GM19324 (cell line): ENCODE data around the gene LBX2.

Source experiments
- ATAC-seq: cut with Tn5 transposase; IDR thresholded peaks from one replicate; pipeline ENCODE4 v1.9.1; 2021; ENCODE audit warnings: mild to moderate bottlenecking, moderate library complexity; ENCODE audit not compliant: unreplicated experiment, low FRiP score

The LBX2 gene

DNA sequence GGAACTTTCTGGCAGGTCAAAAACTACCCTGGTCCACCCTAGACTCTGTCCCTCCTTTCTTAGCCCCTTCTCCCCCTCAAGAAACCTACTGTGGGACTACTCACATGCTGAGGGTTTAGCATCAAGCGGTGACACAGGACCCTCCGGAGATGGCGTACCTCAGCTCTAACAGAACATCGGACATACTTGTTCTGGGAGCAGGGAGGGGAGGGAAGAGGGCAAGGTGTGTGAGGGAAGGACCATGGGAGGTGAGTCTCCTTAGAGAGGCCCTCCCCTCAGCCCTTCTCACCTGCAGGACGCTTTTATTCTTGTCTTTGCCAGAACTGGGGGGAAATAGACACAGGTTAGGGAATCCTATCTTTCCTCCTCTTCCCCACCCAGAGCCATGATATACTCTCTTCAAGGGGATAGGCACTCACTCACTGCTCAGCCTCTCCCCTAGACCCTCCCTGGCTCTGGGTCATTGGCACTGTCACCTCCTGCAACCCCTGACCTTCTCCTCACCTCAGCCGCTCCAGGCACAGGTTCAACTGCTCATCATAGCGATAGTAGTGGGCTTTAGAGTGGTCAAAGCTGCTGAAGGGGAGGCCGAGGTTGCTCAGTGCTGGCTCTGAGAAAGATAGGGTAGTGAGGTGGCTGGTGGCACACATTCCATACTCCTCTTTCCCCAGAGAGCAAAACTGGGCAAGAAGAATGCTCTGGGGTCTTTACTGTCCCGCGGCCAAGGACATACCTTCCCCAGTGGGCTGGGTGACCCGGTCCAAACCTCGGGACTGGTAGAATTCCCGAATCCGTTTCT lies 6.2 kb upstream of the LBX2 start:
- ATAC-seq, result no peak

DNA sequence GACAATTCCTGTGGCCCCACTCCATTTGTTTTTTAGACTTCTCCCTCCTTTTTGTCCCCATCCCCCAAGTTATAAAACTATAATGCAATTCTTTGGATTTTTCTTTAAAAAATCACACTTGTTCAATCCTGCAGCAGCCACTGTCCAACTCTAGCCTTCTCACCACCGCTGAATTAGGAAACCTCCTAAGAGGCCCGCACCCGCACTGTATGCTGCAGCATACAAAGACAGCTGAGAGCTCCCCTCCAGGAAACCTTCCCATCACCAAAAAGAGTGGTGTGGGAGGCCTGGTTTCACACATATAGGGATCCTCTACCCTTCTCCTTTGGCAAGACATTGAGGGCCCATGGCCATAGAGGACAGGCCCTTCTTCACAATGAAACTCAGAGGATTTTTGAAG lies 5.2 kb upstream of the LBX2 start:
- no peak for ATAC-seq

DNA sequence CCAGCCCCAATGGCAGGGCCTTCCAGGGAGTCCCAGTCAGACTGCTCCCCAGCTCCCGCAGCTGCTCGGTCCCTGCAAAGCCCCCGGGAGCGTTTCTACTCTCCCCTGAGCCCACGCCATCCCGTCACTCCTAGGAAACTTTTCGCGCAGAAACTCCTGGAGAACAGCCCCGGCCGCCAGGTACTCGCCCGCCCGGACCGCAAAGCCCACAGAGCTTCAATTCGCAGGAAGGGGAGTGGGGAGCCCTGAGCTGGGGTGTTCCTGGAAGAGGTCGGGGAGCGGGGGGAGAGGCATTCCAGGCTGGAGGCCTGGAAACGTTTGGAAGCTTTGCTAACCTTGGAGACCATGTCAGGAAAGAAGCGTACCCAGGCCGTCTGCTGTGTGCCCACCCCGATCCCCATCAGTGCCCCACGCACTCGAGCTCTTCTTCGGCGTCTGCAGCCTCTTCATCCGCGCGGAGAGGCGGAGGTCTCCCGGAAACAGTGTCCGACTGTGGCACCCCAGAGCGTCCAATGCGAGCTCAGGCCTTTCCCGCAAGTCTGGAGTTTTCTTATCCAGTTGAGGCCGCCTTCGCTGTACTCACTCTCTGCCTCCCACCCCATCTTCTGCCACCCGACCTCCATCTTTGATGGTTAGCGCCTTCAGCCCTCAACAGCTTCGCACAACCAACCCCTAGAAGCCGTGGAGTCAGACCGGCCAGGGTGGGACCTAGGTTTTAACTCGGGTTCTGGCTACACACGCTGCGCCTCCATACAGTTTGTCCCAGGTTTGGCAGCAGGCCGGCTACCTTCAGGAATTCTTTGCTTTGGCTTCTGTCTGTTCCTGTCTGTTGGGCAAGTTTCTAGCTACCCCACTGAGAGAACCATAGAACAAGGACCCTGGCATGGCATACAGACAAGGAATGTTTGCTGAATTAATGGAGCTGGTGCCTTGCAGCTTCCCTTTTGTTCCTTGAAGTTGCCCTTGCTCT lies 4.4 kb upstream of the LBX2 start:
- ATAC-seq, result no peak

DNA sequence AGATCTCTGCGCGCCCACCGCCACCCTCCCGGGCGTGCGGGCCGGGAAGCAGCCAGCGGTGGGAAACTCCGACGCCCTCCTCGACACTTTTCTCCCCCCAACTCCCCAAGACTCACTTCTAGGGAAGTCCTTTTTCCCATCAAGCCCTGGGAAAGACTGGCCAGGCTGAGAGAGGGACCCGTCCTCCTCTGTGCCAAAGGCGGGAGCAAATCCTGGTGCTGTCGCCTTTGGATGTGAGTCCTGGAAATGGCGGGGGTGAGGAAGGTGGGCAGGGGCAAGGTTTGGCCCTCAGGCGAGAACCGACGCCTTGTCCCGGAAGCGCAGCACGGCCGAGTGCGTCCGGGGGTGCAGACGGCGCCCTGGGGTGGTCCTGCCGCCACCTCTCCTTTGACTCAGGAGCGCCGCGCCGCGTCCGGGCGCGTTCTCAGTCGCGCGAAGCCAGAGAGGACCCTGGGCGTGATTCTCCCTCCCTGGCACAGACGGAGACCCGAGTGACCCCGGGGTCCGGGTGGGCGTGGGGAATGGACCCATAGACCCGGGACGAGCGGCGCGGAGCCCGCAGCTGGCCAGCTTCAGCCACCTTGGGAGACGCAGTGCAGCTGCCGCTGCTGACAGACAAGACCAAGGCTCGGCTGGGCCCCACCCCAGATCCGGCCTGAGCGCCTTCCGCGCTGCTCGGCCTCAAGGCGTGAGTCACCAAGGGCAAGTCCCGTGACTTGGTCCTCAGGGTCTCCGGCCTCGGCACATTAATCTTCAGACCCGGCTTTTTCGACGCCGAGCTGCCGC lies 3.5 kb upstream of the LBX2 start:
- no peak for ATAC-seq

DNA sequence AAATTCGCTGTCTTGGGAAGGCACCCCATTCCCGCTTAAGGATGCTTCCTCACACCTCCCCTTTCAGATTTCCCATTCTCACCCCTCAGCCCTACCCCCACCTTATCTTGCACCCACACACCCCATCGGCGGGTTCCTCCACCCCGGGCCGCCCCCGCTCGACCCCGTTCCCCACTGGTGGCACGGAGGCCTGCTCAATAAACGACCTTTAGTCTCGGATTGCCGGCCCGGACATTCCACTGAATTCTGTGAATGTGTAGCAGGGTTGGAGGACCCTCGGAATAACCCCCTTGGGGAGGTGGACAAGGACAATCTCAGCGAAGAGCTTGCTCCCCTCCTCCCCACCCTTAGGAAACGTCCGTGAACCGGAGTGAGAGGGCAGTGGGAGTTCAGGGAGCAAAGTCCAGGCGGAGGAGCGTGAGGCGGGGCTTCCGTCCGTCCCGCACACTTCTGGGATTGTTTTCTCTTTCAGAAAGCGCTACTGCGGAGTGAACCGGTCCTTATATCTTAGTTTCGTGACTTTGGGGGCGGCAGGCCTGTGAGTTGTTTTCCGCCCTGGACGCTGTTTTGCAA lies 2.8 kb upstream of the LBX2 start:
- no peak for ATAC-seq

DNA sequence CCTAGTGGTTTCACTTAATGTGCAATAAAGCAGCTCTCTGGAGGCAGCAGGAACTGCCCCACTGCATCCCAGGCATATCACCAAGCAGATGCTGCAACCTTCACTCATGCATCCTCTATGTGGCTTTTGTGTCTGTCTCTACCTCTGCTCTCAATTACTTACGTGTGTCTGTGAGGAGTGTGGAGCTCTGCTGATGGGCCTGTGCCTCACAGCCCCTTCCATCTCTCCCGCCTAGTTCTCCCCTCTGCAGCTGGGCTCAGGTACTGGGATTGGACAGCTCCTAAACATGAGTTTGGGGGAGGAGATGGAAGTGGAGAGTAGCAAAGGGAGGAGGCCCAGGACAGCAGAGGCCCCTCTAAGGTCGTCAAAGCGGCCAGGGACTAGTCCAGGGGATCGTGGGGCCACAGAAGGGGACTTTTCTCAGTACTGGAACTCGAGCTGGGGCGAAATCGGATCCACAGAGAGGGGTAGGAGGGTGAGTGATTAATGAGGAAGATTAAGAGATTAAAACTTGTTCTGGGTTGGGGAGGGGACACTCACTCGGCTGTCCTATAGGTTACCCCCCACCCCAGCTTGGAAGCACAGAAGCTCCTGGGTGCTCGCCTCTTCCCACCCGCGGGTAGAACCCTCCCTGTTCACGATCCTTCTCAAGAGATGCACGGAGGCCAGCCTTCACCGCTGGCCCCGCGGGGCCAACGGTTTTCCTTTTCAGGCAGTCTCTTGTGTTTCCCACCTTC lies 2.1 kb upstream of the LBX2 start:
- ATAC-seq, result no peak

DNA sequence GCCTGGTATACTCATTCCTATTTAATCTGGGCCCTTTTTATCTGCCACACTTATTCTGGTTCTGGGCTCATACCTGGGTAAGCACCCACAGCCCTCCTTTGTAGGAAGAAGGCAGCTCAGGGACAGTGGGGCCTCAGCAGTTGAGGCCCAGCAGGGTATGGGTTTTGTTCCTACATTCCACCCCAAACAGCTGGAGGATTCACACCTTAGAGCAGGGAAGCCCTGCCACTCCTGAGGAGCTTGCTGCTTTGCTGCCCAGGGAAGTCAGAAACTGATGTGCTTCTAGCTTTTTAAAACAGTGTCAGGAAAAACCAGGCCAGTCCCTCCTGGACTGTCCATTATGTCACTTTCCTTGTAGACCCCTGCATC lies 1.2 kb upstream of the LBX2 start:
- ATAC-seq, result no peak

DNA sequence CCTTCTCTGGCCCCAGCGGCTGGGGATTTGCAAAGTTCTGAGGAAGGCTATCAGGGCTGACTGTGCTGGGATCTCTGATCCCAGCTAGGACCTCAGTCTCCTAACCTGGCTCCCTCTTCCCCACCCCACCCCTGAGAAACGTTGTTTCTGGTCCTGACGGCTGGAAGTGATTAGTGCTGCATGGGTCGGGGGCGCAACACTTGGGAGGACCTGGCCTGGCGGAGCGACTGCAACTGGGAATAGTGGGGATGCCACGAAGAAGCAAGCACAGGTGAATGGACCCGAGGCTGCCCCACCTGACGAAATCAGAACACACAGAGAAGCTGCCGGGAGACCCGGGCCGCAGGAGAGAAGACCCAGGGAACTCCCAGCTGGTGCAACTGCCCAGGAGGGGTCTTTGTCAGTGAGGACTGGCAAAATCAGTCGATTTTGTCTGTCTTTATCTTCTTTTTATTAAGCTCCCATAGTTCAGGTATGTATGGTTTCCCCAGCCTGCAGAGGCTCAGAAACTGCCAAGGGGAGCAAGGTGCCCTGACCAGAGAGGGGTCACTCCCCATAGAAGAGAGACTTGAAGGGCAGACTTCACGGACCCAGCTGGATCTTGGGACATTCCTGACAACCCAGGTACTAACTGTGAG lies 656 bp upstream of the LBX2 start:
- no peak for ATAC-seq

DNA sequence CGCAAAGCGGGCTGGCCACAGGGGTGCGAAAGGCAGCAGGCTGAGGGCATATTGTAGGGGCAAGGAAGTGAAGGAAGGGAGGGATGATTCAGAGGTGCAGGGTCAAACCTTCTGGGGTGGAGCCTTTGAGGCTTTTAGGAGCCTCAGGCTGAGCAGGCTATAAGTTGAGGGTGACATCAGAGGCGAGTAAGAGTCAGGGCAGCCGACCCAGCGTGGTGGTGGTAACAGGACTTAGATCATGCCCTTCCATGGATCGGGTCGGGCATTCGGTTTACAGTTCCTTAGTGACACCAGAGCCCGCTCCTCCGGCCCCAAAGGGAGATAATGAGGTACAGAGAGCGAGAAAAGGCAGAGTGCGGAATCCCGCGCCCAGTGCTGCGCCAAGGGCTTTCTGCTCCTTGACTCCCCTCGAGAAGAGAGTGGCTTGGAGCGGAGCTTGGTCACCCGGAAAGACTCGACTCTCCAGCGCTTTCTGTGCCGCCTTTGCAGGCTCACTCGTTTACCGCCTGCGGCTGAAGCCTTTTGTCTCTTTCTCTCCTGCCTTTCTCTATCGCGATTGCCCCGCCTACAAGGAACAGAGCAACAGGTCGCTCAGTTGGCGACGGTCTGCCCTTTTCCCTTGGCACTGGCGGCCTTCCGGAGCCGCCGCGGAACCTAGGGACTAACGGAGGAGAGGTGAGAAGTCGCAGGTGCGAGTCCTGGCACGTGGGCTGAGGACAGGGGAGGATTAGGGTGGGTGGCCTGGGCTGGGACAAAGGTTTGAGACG lies 720 bp downstream of the LBX2 start:
- no peak for ATAC-seq

DNA sequence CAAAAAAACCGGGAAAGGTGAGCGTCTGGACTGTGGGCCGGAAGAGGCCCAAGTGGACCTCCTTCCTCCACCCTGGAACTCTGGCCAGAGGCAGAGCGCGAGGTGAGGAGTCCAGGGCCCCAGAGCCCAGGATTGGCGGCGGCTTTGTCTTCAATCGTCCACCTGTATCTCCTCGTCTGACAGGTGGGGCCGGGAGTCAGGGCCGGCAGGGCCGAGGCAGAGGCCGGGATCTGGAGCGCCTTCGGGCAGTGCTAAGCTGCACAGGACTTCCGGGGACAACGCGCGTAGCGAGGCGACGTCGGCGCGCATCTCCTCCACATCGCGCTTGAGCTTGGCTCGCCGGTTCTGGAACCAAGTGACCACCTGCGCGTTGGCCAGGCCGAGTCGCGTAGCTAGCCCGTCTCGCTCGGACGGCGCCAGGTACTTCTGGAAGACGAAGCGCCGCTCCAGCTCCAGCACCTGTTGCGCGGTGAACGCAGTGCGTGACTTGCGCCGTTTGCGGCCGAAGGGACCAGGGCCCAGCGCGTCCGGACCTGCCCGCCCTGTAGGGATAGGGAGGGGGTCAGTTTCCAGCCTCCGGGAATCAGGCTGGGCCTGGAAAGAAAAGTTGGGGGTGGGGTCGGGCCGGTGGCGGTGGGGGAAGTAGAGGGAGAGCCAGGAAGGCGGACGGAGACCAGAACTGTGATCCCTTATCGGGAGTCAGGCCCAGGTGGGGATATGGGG lies 1.5 kb downstream of the LBX2 start:
- no peak for ATAC-seq

DNA sequence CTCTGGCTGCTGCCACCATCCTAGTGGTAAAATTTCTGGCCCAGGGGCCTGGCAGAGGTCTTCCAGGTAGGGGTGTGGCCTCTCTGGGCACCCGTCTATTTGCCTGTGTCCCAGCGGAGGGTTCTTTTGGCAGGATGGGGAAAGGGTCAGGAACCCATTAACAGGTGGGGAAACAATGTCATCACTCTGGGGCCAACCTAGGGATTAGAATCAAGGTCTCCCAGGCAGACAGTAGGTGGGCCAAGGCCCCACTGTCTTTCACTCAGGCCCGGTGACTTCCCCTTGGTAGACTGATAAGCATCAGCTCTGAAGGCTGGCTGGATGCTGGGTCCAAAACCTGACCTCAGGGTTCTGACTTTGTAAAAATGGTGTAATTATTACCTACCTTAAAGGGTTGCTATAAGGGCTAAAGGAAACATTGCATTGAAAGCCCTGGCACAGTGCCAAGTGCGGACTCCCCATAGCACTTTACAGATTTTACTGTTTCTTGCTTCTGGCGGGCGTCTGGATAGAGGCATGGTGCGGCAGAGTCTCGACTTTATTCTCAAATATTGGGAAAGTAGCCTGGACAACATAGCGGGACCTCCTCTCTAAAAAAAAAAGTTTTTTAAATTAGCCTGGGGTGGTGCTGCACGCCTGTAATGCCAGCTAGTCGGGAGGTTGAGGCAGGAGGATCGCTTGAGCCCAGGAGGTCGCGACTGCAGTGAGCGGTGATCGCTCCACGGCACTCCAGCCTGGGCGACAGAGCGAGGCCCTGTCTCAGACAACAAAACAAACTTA lies 2.2 kb downstream of the LBX2 start:
- ATAC-seq, result no peak

DNA sequence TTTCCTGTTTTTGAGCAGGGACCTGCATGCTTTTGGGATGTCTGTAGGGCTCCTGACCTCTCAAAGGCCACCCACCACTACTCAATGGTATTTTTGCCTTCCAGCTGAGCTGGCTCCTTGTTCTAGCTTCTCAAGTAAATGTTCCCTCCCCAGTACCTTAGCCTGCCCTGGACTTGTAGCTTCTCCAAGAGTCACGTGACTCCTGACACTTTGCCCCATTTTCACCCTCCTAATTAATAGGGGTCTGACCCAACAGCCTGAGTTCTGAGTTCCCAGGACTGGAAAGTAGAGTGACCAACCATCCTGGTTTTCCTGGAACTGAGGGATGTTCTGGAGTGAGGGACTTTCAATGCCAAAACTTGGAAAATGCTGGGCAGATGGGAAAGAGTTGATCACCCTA lies 4.0 kb downstream of the LBX2 start:
- ATAC-seq, result no peak

DNA sequence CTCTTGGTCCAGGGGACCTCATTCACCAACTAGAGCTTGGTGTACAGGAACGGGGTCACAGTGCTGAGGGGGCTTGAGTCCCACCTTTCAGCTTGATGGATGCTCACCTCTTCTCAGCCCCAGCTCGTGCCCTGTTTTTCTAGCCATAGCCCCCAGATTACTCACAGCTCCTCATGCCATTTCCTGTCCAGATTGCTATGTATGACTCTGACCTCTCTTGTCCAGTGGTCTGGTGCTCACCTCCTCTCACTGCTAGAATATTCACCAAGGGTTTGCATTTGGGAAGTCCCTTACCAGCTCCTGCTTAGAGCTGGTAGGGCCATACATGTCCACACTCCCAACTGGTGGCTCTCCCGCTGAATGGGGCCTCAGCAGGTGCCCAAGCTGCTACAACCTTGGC lies 5.9 kb downstream of the LBX2 start:
- ATAC-seq, result no peak

DNA sequence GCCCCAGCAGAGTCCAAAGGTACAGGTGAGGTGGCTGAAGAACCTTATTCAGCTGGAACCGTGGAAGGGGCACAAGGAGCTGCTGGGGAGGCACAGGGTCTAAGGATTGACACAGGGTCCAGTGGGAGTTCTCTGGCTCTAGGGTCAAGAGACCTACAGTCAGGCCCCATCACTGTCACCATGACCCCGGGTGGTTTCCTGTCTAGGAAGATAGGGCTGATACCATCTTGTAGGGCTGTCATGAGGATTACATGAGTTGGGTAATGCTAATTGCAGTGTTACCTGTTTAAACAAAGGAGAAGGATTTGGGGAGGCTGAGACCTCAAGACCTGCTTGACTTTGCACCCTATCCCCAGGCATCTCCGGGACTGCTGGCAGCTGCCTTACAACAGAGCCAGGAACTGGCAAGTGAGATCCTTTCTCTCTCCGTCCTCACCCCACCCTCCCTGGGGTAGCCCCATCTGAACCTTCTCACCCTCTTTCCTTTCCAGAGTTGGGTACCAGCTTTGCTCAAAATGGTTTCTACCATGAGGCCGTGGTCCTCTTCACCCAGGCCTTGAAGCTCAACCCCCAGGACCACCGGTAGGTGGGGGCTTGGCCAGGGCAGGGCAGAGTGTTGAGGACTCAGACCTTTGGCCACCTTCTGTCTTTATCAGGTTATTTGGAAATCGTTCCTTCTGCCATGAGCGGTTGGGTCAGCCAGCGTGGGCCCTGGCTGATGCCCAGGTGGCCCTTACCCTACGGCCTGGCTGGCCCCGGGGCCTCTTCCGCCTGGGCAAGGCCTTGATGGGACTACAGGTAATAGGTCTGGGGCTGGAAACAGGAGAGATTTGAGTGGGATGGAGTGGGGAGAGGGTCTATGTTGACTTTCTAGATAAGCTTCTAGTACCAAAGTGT lies 7.5 kb downstream of the LBX2 start:
- no peak for ATAC-seq

DNA sequence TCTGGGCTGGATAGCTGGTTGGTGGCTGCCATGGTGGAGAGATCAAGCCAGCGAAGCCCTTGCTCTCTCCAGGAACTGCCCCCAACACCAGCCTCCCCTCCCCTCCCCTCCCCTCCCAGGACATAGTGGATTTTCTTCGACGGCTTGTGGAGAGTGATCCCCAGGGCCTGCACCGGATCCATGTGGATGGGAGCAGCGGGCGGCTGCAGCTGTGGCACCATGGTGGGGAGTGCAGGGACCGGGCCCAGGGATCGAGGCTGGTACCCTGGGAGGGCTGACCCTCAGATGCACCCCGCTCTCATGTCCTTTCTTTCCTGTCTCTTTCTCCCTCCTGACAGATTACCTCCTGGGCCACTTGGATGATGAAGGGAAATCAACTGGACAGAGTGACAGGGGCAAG lies 9.5 kb downstream of the LBX2 start:
- ATAC-seq, result no peak
